ENCODE data around the gene CSMD2.

GRCh38 chr1:33897092-33897725, 267.8 kb downstream of the CSMD2 start:
- no peak for TF ChIP-seq POLR2AphosphoS5 (IDR thresholded peaks at IDR 0.05)
- TF ChIP-seq CTCF (IDR thresholded peaks at IDR 0.05), result no peak
- no peak for TF ChIP-seq POLR2A (IDR thresholded peaks at IDR 0.05)
- no peak for TF ChIP-seq EP300 (IDR thresholded peaks at IDR 0.05)

Measured in sigmoid colon (tissue), 4 donors.